ENCODE results near the gene FBXL5. TPM values are rescaled to one million over a fixed set of nuclear protein-coding genes. Genes with fewer than 3 reads are reported as not detected.

Gene FBXL5
- total RNA-seq, 1 donor from 2014 or later, result 34.7 TPM

DNA sequence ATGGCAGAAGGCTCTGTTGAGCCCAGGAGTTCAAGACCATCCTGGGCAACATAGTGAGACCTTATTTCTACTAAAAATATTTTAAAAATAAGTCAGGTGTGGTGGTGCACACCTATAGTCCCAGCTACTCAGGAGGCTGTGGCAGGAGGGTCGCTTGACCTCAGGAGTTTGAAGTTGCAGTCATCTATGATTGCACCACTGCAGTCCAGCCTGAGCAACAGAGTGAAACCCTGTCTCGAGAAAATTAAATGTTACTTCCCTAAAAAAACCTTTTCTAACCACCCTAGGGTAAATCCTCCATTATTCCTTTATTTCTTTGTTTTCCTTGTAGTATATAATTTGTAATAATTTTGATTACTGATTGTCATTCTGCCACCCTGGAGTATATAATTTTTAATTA, 34.4 kb upstream of the FBXL5 start:
- Mint-ChIP-seq H3K27me3 (ENCODE audit: insufficient read depth) (peaks cover 1% of the 10 kb centered on the region), H3K9me3 (no peaks in the 10 kb centered on the region), H3K4me1 (ENCODE audit: low read depth) (no peaks in the 10 kb centered on the region), H3K27ac (no peak overlapping the region), H3K36me3 (ENCODE audit: low read depth) (peaks cover 17% of the 10 kb centered on the region), H3K4me3 (no peak overlapping the region)
- no peak for DNase-seq (ENCODE audit: low spot score)
- intact Hi-C loops (cut with micrococcal nuclease), result no loop called here

DNA sequence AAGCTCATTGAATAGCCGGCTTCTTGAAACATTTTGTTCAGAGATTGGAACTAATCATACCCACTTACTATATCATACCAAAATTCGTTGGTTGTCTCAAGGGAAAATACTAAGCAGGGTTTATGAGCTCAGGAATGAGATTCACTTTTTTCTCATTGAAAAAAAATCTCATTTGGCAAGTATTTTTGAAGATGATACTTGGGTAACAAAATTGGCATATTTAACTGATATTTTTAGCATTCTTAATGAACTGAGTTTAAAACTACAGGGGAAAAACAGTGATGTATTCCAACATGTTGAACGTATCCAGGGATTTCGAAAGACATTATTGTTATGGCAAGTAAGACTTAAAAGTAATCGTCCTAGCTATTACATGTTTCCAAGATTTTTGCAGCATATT, 32.9 kb upstream of the FBXL5 start:
- DNase-seq (ENCODE audit: low spot score), result no peak
- intact Hi-C loops (cut with micrococcal nuclease), result no loop called here
- Mint-ChIP-seq H3K4me3 (no peak overlapping the region), H3K9me3 (no peaks in the 10 kb centered on the region), H3K27ac (no peak overlapping the region), H3K36me3 (ENCODE audit: low read depth) (peaks cover 21% of the 10 kb centered on the region), H3K27me3 (ENCODE audit: insufficient read depth) (peaks cover 1% of the 10 kb centered on the region), H3K4me1 (ENCODE audit: low read depth) (peaks cover 9% of the 10 kb centered on the region)

- Mint-ChIP-seq H3K9me3 (no peaks in the 10 kb centered on the region), H3K4me3 (no peak overlapping the region), H3K36me3 (ENCODE audit: low read depth) (peaks cover 27% of the 10 kb centered on the region), H3K27me3 (ENCODE audit: insufficient read depth) (no peaks in the 10 kb centered on the region), H3K27ac (no peak overlapping the region), H3K4me1 (ENCODE audit: low read depth) (peaks cover 30% of the 10 kb centered on the region)
- intact Hi-C loops (cut with micrococcal nuclease), result loop anchor here (5.0 kb wide), 3 partner anchors 53 to 543 kb away; partner anchors contain the start of gene TAPT1
- no peak for DNase-seq (ENCODE audit: low spot score)
Measured at GRCh38 chr4:15684498-15684897, 29.3 kb upstream of the FBXL5 start.

- Mint-ChIP-seq H3K4me1 (ENCODE audit: low read depth) (peaks cover 37% of the 10 kb centered on the region), H3K9me3 (no peaks in the 10 kb centered on the region), H3K36me3 (ENCODE audit: low read depth) (peaks cover 26% of the 10 kb centered on the region), H3K27me3 (ENCODE audit: insufficient read depth) (no peaks in the 10 kb centered on the region), H3K27ac (no peak overlapping the region), H3K4me3 (no peak overlapping the region)
- intact Hi-C loops (cut with micrococcal nuclease), result loop anchor here (5.0 kb wide), 3 partner anchors 54 to 544 kb away; partner anchors contain the start of gene TAPT1
- no peak for DNase-seq (ENCODE audit: low spot score)
Measured at GRCh38 chr4:15683143-15683495, 28.0 kb upstream of the FBXL5 start.

GRCh38 chr4:15682242-15683142, 27.3 kb upstream of the FBXL5 start:
- Mint-ChIP-seq H3K27me3 (ENCODE audit: insufficient read depth) (no peaks in the 10 kb centered on the region), H3K36me3 (ENCODE audit: low read depth) (peaks cover 24% of the 10 kb centered on the region), H3K4me3 (peak overlapping the region; percentile 97), H3K9me3 (no peaks in the 10 kb centered on the region), H3K27ac (peak overlapping the region; percentile 94), H3K4me1 (ENCODE audit: low read depth) (peaks cover 41% of the 10 kb centered on the region)
- intact Hi-C loops (cut with micrococcal nuclease), result loop anchor here (5.0 kb wide), 3 partner anchors 55 to 545 kb away; partner anchors contain the start of gene TAPT1
- no peak for DNase-seq (ENCODE audit: low spot score)

GRCh38 chr4:15681372-15682241, 26.4 kb upstream of the FBXL5 start, which contains the start of gene FAM200B:
Gene FAM200B (plus strand): TSS chr4:15681827. CDS start chr4:15686978, 5,151 bp downstream.
- H3K36me3 Mint-ChIP-seq (ENCODE audit: low read depth), result peaks cover 21% of the 10 kb centered on the region
- H3K27me3 Mint-ChIP-seq (ENCODE audit: insufficient read depth), result no peaks in the 10 kb centered on the region
- DNase-seq (ENCODE audit: low spot score), result peak; percentile 97
- H3K27ac Mint-ChIP-seq, result peak within 1 kb of the TSS; percentile 94
- H3K9me3 Mint-ChIP-seq, result no peaks in the 10 kb centered on the region
- peaks cover 45% of the 10 kb centered on the region for H3K4me1 Mint-ChIP-seq (ENCODE audit: low read depth)
- intact Hi-C loops (cut with micrococcal nuclease), result loop anchor here (1.0 to 5.0 kb wide), 9 partner anchors 21 to 679 kb away; partner anchors contain the start of genes BST1, CPEB2, FBXL5 and TAPT1
- H3K4me3 Mint-ChIP-seq, result peak within 1 kb of the TSS; percentile 97

- Mint-ChIP-seq H3K27me3 (ENCODE audit: insufficient read depth) (no peaks in the 10 kb centered on the region), H3K4me3 (peak overlapping the region; percentile 97), H3K4me1 (ENCODE audit: low read depth) (peaks cover 48% of the 10 kb centered on the region), H3K27ac (peak overlapping the region; percentile 94), H3K36me3 (ENCODE audit: low read depth) (peaks cover 17% of the 10 kb centered on the region), H3K9me3 (no peaks in the 10 kb centered on the region)
- DNase-seq (ENCODE audit: low spot score), result no peak
- intact Hi-C loops (cut with micrococcal nuclease), result loop anchor here (1.0 to 5.0 kb wide), 9 partner anchors 21 to 679 kb away; partner anchors contain the start of genes BST1, CPEB2, FBXL5 and TAPT1
Measured at GRCh38 chr4:15681067-15681371, 25.9 kb upstream of the FBXL5 start.

DNA sequence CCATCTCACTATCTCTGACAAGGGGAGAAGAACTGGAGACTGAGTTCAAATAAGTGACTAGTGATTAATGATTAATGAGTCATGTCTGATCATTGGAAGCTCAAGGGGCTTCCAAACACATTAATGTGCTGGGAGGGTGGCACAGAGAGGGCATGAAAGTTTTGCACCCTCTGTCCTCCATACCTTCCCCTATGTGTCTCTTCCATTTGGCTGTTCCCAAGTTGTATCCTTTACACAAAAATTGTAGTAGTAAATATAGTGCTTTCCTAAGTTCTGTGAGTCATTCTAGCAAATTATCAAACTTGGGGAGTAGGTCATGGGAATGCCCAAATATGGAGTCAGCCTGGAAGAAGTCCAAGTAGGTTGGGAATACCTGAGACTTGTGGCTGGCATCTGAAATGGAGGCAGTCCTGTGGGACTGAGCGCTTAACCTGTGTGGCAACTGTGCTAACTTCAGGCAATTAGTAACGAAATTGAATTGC, 22.4 kb upstream of the FBXL5 start:
- H3K27me3 Mint-ChIP-seq (ENCODE audit: insufficient read depth), result no peaks in the 10 kb centered on the region
- intact Hi-C loops (cut with micrococcal nuclease), result no loop called here
- H3K9me3 Mint-ChIP-seq, result no peaks in the 10 kb centered on the region
- peaks cover 8% of the 10 kb centered on the region for H3K36me3 Mint-ChIP-seq (ENCODE audit: low read depth)
- H3K4me3 Mint-ChIP-seq, result peak overlapping the region; percentile 17
- peaks cover 38% of the 10 kb centered on the region for H3K4me1 Mint-ChIP-seq (ENCODE audit: low read depth)
- H3K27ac Mint-ChIP-seq, result no peak overlapping the region
- DNase-seq (ENCODE audit: low spot score), result no peak

DNA sequence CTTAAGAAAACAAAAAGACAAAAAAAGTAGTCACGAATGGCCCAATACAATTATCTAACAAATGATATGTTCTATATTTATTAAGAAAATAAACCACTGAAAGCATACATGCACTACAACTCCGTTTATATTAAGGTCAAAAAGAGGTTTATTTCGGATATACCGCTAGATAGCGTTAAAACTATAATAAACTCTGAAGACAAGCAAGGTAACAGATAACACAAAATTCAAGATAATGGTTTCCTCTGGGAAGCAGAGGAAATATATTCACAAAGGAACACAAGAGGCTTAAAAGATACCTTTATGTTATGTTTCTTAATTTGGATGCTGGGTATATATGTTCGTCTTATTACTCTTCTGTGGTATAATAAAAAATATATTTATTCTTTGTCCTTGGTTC, 21.7 kb upstream of the FBXL5 start:
- DNase-seq (ENCODE audit: low spot score), result no peak
- H3K27ac Mint-ChIP-seq, result no peak overlapping the region
- H3K4me1 Mint-ChIP-seq (ENCODE audit: low read depth), result peaks cover 32% of the 10 kb centered on the region
- intact Hi-C loops (cut with micrococcal nuclease), result no loop called here
- no peak overlapping the region for H3K4me3 Mint-ChIP-seq
- H3K36me3 Mint-ChIP-seq (ENCODE audit: low read depth), result peaks cover 9% of the 10 kb centered on the region
- H3K9me3 Mint-ChIP-seq, result no peaks in the 10 kb centered on the region
- H3K27me3 Mint-ChIP-seq (ENCODE audit: insufficient read depth), result no peaks in the 10 kb centered on the region

- DNase-seq (ENCODE audit: low spot score), result no peak
- Mint-ChIP-seq H3K9me3 (no peaks in the 10 kb centered on the region), H3K27me3 (ENCODE audit: insufficient read depth) (no peaks in the 10 kb centered on the region), H3K4me3 (no peak overlapping the region), H3K36me3 (ENCODE audit: low read depth) (peaks cover 13% of the 10 kb centered on the region), H3K27ac (no peak overlapping the region), H3K4me1 (ENCODE audit: low read depth) (peaks cover 37% of the 10 kb centered on the region)
- intact Hi-C loops (cut with micrococcal nuclease), result no loop called here
Measured at GRCh38 chr4:15676039-15676438, 20.9 kb upstream of the FBXL5 start.

GRCh38 chr4:15675356-15675755, 20.2 kb upstream of the FBXL5 start:
- no peaks in the 10 kb centered on the region for H3K9me3 Mint-ChIP-seq
- no peak for DNase-seq (ENCODE audit: low spot score)
- intact Hi-C loops (cut with micrococcal nuclease), result no loop called here
- no peak overlapping the region for H3K27ac Mint-ChIP-seq
- H3K4me3 Mint-ChIP-seq, result no peak overlapping the region
- peaks cover 13% of the 10 kb centered on the region for H3K36me3 Mint-ChIP-seq (ENCODE audit: low read depth)
- H3K27me3 Mint-ChIP-seq (ENCODE audit: insufficient read depth), result no peaks in the 10 kb centered on the region
- H3K4me1 Mint-ChIP-seq (ENCODE audit: low read depth), result peaks cover 37% of the 10 kb centered on the region

DNA sequence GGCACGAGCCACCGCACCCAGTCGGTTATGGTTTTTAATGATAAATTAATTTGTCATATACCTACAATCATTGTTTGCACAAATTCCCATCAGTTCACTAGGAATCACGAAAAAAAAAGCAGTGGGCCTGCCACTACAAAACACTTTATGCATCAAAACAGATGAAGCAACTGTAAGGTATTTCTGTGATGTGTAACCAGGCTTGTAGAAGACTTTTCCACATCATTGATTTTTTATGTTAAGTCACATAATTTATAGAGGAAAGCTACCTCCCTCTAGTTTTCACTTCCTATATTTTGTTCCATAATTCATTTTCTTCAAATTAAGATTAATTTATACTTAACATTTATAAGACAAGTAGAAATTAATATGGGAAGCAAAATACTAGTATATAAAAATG, 19.8 kb upstream of the FBXL5 start:
- H3K4me3 Mint-ChIP-seq, result no peak overlapping the region
- H3K27me3 Mint-ChIP-seq (ENCODE audit: insufficient read depth), result no peaks in the 10 kb centered on the region
- H3K36me3 Mint-ChIP-seq (ENCODE audit: low read depth), result peaks cover 16% of the 10 kb centered on the region
- no peak overlapping the region for H3K27ac Mint-ChIP-seq
- no peaks in the 10 kb centered on the region for H3K9me3 Mint-ChIP-seq
- intact Hi-C loops (cut with micrococcal nuclease), result no loop called here
- no peak for DNase-seq (ENCODE audit: low spot score)
- H3K4me1 Mint-ChIP-seq (ENCODE audit: low read depth), result peaks cover 37% of the 10 kb centered on the region

All from activated T-helper 1 cell treated with anti-CD3 and anti-CD28 coated beads, Interleukin-12 subunit alpha, Interleukin-12 subunit beta, Interleukin-2, Interleukin-4 antibody, amounts not matched to agents 30 ng/mL and 10 ng/mL and 1 ng/mL, durations not matched to agents 14 hours and 24 hours and 36 hours (primary cell).